SK-N-MC (cell line): ENCODE data around the gene DPP7.

ENCODE experiments used
- EZH2 ChIP-seq: fragments of 200-600 bp; sonication (generic); IDR thresholded peaks from one replicate; pipeline ENCODE4 v1.6.1; 2017; ENCODE audit warnings: antibody characterized with exemption
- FOXP2 ChIP-seq: optimal IDR thresholded peaks from 2 replicates; pipeline ENCODE3; 2011; ENCODE audit warnings: mild to moderate bottlenecking, moderate library complexity; ENCODE audit not compliant: insufficient read depth; ENCODE audit errors: extremely low read length, control extremely low read depth
- POLR2AphosphoS5 ChIP-seq: IDR thresholded peaks from 2 replicates; pipeline ENCODE4 v1.6.1; 2012; ENCODE audit warnings: mild to moderate bottlenecking, low read depth, low read length, borderline replicate concordance

GRCh38 chr9:137068539-137069507 lies 45.7 kb downstream of the DPP7 start:
- TF ChIP-seq EZH2 (no peak), POLR2AphosphoS5 (no peak), FOXP2 (no peak)
